ENCODE results near the gene ST6GALNAC3.

- TF ChIP-seq CTCF (optimal IDR thresholded peaks at IDR 0.05 in 1 of 3, IDR thresholded peaks at IDR 0.05 in 1 of 3, conservative IDR thresholded peaks at IDR 0.05 in 1 of 3; ENCODE audit: extremely low read depth in 1 of 3, insufficient read depth in 2 of 3, low read length in 3 of 3) (no peak), EZH2 (IDR thresholded peaks at IDR 0.05; ENCODE audit: low read length) (no peak)
These were observed 390.5 kb downstream of the ST6GALNAC3 start for GRCh38 chr1:76465030-76465429.

Data from keratinocyte (primary cell).